Measurements from ENCODE around the gene CBFA2T2.
"Not testable (repeated sequence)": the region's sequence is repeated elsewhere in the genome, so short reads cannot be mapped to it uniquely, and the experiment has no call there.

The CBFA2T2 gene

GRCh38 chr20:33490023-33490933, at the start of gene CBFA2T2:
Gene CBFA2T2 (plus strand): TSS chr20:33490096. CDS start chr20:33490268, 172 bp downstream.
- peak in 22 of 42 donors; percentile 8 to 74 (median 50) for DNase-seq

GRCh38 chr20:33440562-33440961, 49.3 kb upstream of the CBFA2T2 start:
- intact Hi-C loops (cut with DNase I); DNase-seq: not testable (repeated sequence)

More at GRCh38 chr20:33490023-33490933, at the start of gene CBFA2T2:
- intact Hi-C loops (cut with DNase I): no loop called here

GRCh38 chr20:33441142-33441955, 48.5 kb upstream of the CBFA2T2 start:
- intact Hi-C loops (cut with DNase I): no loop called here
- peak in 11 of 42 donors; percentile 23 to 65 (median 37) for DNase-seq

- intact Hi-C loops (cut with DNase I): no loop called here
- DNase-seq: peak in 2 of 42 donors; percentile 19 to 20
These were observed 47.5 kb upstream of the CBFA2T2 start for GRCh38 chr20:33442136-33443005.

GRCh38 chr20:33443006-33443511, 46.8 kb upstream of the CBFA2T2 start:
- intact Hi-C loops (cut with DNase I): no loop called here
- peak in 27 of 42 donors; percentile 9 to 60 (median 40) for DNase-seq

GRCh38 chr20:33443512-33444239, 46.2 kb upstream of the CBFA2T2 start, which contains the start of gene SNTA1:
Gene SNTA1 (minus strand): TSS chr20:33443763. CDS start chr20:33443620, 143 bp downstream.
- intact Hi-C loops (cut with DNase I): no loop called here
- peak; percentile 73 to 92 (median 84) for DNase-seq

GRCh38 chr20:33444797-33445560, 44.9 kb upstream of the CBFA2T2 start:
- intact Hi-C loops (cut with DNase I): no loop called here
- DNase-seq: peak in 32 of 42 donors; percentile 16 to 72 (median 44)

- peak in 9 of 42 donors; percentile 11 to 57 (median 39) for DNase-seq
- intact Hi-C loops (cut with DNase I): no loop called here
These were observed 43.8 kb upstream of the CBFA2T2 start for GRCh38 chr20:33445881-33446625.

GRCh38 chr20:33450867-33451266, 39.0 kb upstream of the CBFA2T2 start:
- DNase-seq: no peak
- intact Hi-C loops (cut with DNase I): no loop called here

GRCh38 chr20:33456916-33457642, 32.8 kb upstream of the CBFA2T2 start:
- intact Hi-C loops (cut with DNase I): loop anchor here (5.0 kb wide), 3 partner anchors 195 to 270 kb away; partner anchors contain the start of gene ACTL10

GRCh38 chr20:33459599-33459998, 30.3 kb upstream of the CBFA2T2 start:
- DNase-seq: no peak
- intact Hi-C loops (cut with DNase I): loop anchor here (5.0 kb wide), 3 partner anchors 193 to 268 kb away; partner anchors contain the start of gene ACTL10

More at GRCh38 chr20:33456916-33457642, 32.8 kb upstream of the CBFA2T2 start:
- DNase-seq: peak; percentile 56 to 97 (median 90)

GRCh38 chr20:33460711-33461110, 29.2 kb upstream of the CBFA2T2 start:
- no peak for DNase-seq
- intact Hi-C loops (cut with DNase I): no loop called here

- peak in 9 of 42 donors; percentile 9 to 62 (median 31) for DNase-seq
- intact Hi-C loops (cut with DNase I): no loop called here
These were observed 26.4 kb upstream of the CBFA2T2 start for GRCh38 chr20:33463332-33464101.

- intact Hi-C loops (cut with DNase I); DNase-seq: not testable (repeated sequence)
These were observed 25.1 kb upstream of the CBFA2T2 start for GRCh38 chr20:33464759-33465158.
